ENCODE data around the gene SLC43A1. TPM values are rescaled to one million over a fixed set of nuclear protein-coding genes. Genes with fewer than 3 reads are reported as not detected.

Gene SLC43A1
- polyA plus RNA-seq, 1 of the 3 experiments (the other 2 are of a cell fraction) = 4.4 TPM

GRCh38 chr11:57468276-57468675, 47.2 kb downstream of the SLC43A1 start:
- H4K20me1 ChIP-seq (ENCODE audit: insufficient read depth) = no peaks in the 10 kb centered on the region
- H3K27ac ChIP-seq (ENCODE audit: low read depth in 2 of 2, low read length in 1 of 2) = no peak overlapping the region
- no peaks in the 10 kb centered on the region for H3K36me3 ChIP-seq (replicated peaks in 1 of 2; ENCODE audit: control insufficient read depth in 1 of 2, insufficient read depth in 2 of 2, low read length in 1 of 2)
- TF ChIP-seq MAX (IDR thresholded peaks at IDR 0.05; ENCODE audit: low read depth) = no peak
- TF ChIP-seq USF1 (IDR thresholded peaks at IDR 0.05; ENCODE audit: borderline replicate concordance, low read depth) = no peak
- no peak for TF ChIP-seq EP300 (IDR thresholded peaks at IDR 0.05; ENCODE audit: borderline replicate concordance in 1 of 2, low read depth in 1 of 2, low read length in 1 of 2)
- TF ChIP-seq MXI1 (IDR thresholded peaks at IDR 0.05; ENCODE audit: low read depth, low read length) = no peak
- TF ChIP-seq JUND (IDR thresholded peaks at IDR 0.05) = no peak
- TF ChIP-seq CHD2 (IDR thresholded peaks at IDR 0.05; ENCODE audit: low read length, partially characterized antibody) = no peak
- TF ChIP-seq GABPA (IDR thresholded peaks at IDR 0.05; ENCODE audit: low read depth) = no peak
- TF ChIP-seq RXRA (IDR thresholded peaks at IDR 0.05; ENCODE audit: borderline replicate concordance, low read depth) = no peak
- TF ChIP-seq NRF1 (IDR thresholded peaks at IDR 0.05; ENCODE audit: low read depth, low read length) = no peak
- TF ChIP-seq FOSL2 (IDR thresholded peaks at IDR 0.05; ENCODE audit: borderline replicate concordance, low read depth) = no peak
- no peak for TF ChIP-seq SIN3A (IDR thresholded peaks at IDR 0.05; ENCODE audit: borderline replicate concordance, low read depth, low read length)
- no peak for TF ChIP-seq TEAD4 (IDR thresholded peaks at IDR 0.05; ENCODE audit: borderline replicate concordance, insufficient read depth)
- TF ChIP-seq TCF12 (IDR thresholded peaks at IDR 0.05) = no peak
- TF ChIP-seq IRF3 (IDR thresholded peaks at IDR 0.05; ENCODE audit: low read depth, low read length) = no peak
- no peak for TF ChIP-seq EZH2phosphoT487 (IDR thresholded peaks at IDR 0.05; ENCODE audit: borderline replicate concordance, low read depth)
- no peak for TF ChIP-seq TAF1 (IDR thresholded peaks at IDR 0.05; ENCODE audit: borderline replicate concordance, low read depth, low read length)
- TF ChIP-seq RFX5 (IDR thresholded peaks at IDR 0.05; ENCODE audit: low read length) = no peak
- no peak for TF ChIP-seq NFIC (IDR thresholded peaks at IDR 0.05; ENCODE audit: borderline replicate concordance)
- TF ChIP-seq POLR2AphosphoS5 (IDR thresholded peaks at IDR 0.05; ENCODE audit: low read depth, low read length) = no peak
- H3K27me3 ChIP-seq (ENCODE audit: insufficient read depth) = no peaks in the 10 kb centered on the region
- no peaks in the 10 kb centered on the region for H3K9me2 ChIP-seq
- no peak overlapping the region for H3K4me3 ChIP-seq (ENCODE audit: low read depth in 2 of 2, low read length in 1 of 2)
- H3F3A ChIP-seq (replicated peaks; ENCODE audit: insufficient read depth) = no peaks in the 10 kb centered on the region
- no peak for DNase-seq
- H2AFZ ChIP-seq (ENCODE audit: low read depth) = no peak overlapping the region
- no peaks in the 10 kb centered on the region for H3K9me3 ChIP-seq
- H3K9ac ChIP-seq = no peak overlapping the region
- H3K4me2 ChIP-seq = no peak overlapping the region
- ChIA-PET POLR2A (no interaction called here), CTCF (interaction anchor here (2.0 to 3.3 kb wide), 2 partner anchors 11 to 12 kb away, joined by 6 to 22 read pairs; no protein-coding TSS in a partner anchor)
- H3K79me2 ChIP-seq (ENCODE audit: insufficient read depth) = no peaks in the 10 kb centered on the region
- no peaks in the 10 kb centered on the region for H3K4me1 ChIP-seq (ENCODE audit: control insufficient read depth in 1 of 2, insufficient read depth in 2 of 2, low read depth in 1 of 2, low read length in 1 of 2)
- WGBS (ENCODE audit: low lambda C conversion rate) = 64% methylated on average over 4 of the region's 4 CpGs

Measured in SK-N-SH (cell line).